HG03108 (cell line): ENCODE results near the gene ABCD4.

Experiments
- ATAC-seq: cut with Tn5 transposase; IDR thresholded peaks from one replicate; pipeline ENCODE4 v1.9.1; 2021; ENCODE audit warnings: moderate library complexity; ENCODE audit not compliant: unreplicated experiment

ABCD4 gene

GRCh38 chr14:74238974-74239847, 63.5 kb downstream of the ABCD4 start, which contains the start of gene VSX2:
Gene VSX2, plus strand, starts transcription at chr14:74239449. Its CDS starts 113 bp downstream, at chr14:74239562.
- ATAC-seq: no peak

GRCh38 chr14:74237441-74237840, 65.3 kb downstream of the ABCD4 start:
- no peak for ATAC-seq
